ENCODE data around the gene PTGFRN.

- TF ChIP-seq CTCF (IDR thresholded peaks at IDR 0.05) (no peak), POLR2A (IDR thresholded peaks at IDR 0.05) (no peak)
These were observed 17.5 kb downstream of the PTGFRN start for GRCh38 chr1:116927049-116927798.

Measured in esophagus squamous epithelium (tissue), 4 donors.